Prostate gland (tissue), 2 donors: Measurements from ENCODE around the gene INO80B. TPM values are rescaled to one million over a fixed set of nuclear protein-coding genes. Genes with fewer than 3 reads are reported as not detected.
A peak's percentile ranks its signal among the peaks of the same experiment; 100 is the strongest.
"Not testable (repeated sequence)": the region's sequence is repeated elsewhere in the genome, so short reads cannot be mapped to it uniquely, and the experiment has no call there.

Experiments used
- DNase-seq: peaks from one replicate; pipeline ENCODE4 v3.0.0-alpha.2; 2019; ENCODE audit warnings: low spot score
- H3K27ac ChIP-seq, 2 donors: fragments of 200-600 bp; sonication (generic); 2 replicates each; pipeline ENCODE4 v1.5.1; 2017 to 2019
- H3K27me3 ChIP-seq: fragments of 200-600 bp; sonication (generic); replicated peaks from 2 replicates; pipeline ENCODE4 v1.5.1; 2019; ENCODE audit not compliant: insufficient read depth
- H3K36me3 ChIP-seq, 2 donors: fragments of 200-600 bp; sonication (generic); 1 replicate in 1 of 2; 2 replicates in 1 of 2; pipeline versions ENCODE4 v1.5.1 to v1.8.1; 2017 to 2019
- H3K4me1 ChIP-seq: fragments of 200-600 bp; sonication (generic); replicated peaks from 2 replicates; pipeline ENCODE4 v1.5.1; 2019
- H3K4me3 ChIP-seq, 2 donors: fragments of 200-600 bp; sonication (generic); 2 replicates each; pipeline ENCODE4 v1.5.1; 2017 to 2019
- H3K9me3 ChIP-seq: fragments of 200-600 bp; sonication (generic); 2 replicates; pipeline ENCODE4 v1.5.1; 2017
- POLR2A ChIP-seq: fragments of 450-650 bp; IDR thresholded peaks from one replicate; pipeline ENCODE4 v1.6.1; 2016; ENCODE audit warnings: antibody characterized with exemption, mild to moderate bottlenecking
- POLR2AphosphoS5 ChIP-seq: sonication (generic); formaldehyde crosslinking; IDR thresholded peaks from one replicate; pipeline ENCODE4 v1.6.1; 2017; ENCODE audit warnings: antibody characterized with exemption
- WGBS: methylation state at CpG from one replicate; pipeline ENCODE4 v1.1.5; 2018; 5-methylcytosine and 5-hydroxymethylcytosine counted together
- intact Hi-C: fragments of 100-400 bp; cut with DNase I; formaldehyde crosslinking; loops from one replicate; pipeline ENCODE4 v1.14.2; 2022
- total RNA-seq, 2 donors: library from RNA; depleted of rRNA; stranded (reverse); fragments of >200 nt; gene quantifications; one replicate each; pipeline ENCODE4 v1.1.0, GENCODE V29; 2016
- TF ChIP-seq, protein P1 (sequence below), 4 experiments: fragments of 200-600 bp in 2 of 4; fragments of 450-650 bp in 2 of 4; sonication (generic) in 2 of 4; IDR thresholded peaks; 1 replicate in 3 of 4; 2 replicates in 1 of 4; pipeline ENCODE4 v1.5.1; 2016 to 2019; ENCODE audit warnings: antibody characterized with exemption in 4 of 4, mild to moderate bottlenecking in 2 of 4, moderate library complexity in 2 of 4

The INO80B gene
- total RNA-seq, 2 donors from 2014 or later = 28.3 to 46.7 TPM

DNA sequence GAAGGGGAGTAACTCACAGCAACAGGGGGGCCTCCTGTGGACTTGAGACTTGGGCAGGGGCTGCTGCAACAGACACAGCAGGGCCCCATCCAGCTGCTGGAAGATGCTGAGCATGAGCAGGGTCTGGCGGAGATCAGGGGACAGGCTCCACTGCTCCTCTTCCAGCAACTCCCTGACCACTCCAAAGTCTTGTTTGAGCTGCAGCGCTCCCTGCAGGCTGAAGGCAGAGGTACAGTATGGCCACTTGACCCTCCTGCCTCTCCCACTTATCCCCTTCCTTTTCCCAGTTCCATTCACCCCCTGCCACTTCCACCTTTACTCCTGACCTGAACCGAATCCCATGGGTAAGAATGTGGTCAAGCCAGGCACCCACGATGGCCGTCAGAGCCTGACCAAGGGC lies 20.0 kb downstream of the INO80B start:
- H3K27ac ChIP-seq = no peak overlapping the region
- 90% methylated on average over 5 of the region's 5 CpGs for WGBS
- no peak overlapping the region for H3K4me3 ChIP-seq
- TF ChIP-seq, protein P1, sequence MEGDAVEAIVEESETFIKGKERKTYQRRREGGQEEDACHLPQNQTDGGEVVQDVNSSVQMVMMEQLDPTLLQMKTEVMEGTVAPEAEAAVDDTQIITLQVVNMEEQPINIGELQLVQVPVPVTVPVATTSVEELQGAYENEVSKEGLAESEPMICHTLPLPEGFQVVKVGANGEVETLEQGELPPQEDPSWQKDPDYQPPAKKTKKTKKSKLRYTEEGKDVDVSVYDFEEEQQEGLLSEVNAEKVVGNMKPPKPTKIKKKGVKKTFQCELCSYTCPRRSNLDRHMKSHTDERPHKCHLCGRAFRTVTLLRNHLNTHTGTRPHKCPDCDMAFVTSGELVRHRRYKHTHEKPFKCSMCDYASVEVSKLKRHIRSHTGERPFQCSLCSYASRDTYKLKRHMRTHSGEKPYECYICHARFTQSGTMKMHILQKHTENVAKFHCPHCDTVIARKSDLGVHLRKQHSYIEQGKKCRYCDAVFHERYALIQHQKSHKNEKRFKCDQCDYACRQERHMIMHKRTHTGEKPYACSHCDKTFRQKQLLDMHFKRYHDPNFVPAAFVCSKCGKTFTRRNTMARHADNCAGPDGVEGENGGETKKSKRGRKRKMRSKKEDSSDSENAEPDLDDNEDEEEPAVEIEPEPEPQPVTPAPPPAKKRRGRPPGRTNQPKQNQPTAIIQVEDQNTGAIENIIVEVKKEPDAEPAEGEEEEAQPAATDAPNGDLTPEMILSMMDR (IDR thresholded peaks at IDR 0.05) = no peak
- TF ChIP-seq POLR2AphosphoS5 (no peak), POLR2A (no peak)
- no peak for DNase-seq
- intact Hi-C loops = no loop called here
- H3K9me3 ChIP-seq = no peaks in the 10 kb centered on the region
- peaks cover 0 to 3% of the 10 kb centered on the region in 2 donors for H3K36me3 ChIP-seq
- no peaks in the 10 kb centered on the region for H3K4me1 ChIP-seq
- H3K27me3 ChIP-seq = no peaks in the 10 kb centered on the region

DNA sequence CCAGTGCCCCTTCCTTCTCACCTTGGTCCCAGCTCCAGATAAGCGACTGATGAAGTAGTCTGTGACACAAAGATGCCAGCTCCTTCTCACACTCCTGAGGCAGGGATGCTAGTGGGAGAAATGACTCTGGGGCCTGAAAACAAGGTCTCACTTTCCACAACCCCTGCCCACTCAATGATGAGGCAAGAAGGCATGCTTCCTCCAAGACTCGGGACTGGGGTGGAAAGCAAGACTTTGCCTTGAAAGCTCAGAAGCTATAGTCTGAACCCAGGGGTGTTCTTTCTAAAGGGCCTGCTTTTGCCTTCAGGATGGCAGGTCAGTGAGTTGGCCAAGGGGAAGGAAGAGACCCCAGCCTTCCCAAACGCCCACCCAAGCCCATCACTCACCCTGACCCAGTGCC lies 26.5 kb downstream of the INO80B start:
- DNase-seq = no peak
- Histone ChIP-seq H3K4me3 (peak overlapping the region; percentile 74 to 84), H3K27me3 (no peaks in the 10 kb centered on the region), H3K4me1 (peaks cover 13% of the 10 kb centered on the region), H3K27ac (peak overlapping the region in 1 of 2 donors; percentile 90), H3K36me3 (no peaks in the 10 kb centered on the region), H3K9me3 (no peaks in the 10 kb centered on the region)
- 36% methylated on average over 3 of the region's 3 CpGs for WGBS
- TF ChIP-seq, protein P1 (IDR thresholded peaks at IDR 0.05) = no peak
- TF ChIP-seq POLR2A = no peak
- TF ChIP-seq POLR2AphosphoS5 = no peak
- intact Hi-C loops = no loop called here

DNA sequence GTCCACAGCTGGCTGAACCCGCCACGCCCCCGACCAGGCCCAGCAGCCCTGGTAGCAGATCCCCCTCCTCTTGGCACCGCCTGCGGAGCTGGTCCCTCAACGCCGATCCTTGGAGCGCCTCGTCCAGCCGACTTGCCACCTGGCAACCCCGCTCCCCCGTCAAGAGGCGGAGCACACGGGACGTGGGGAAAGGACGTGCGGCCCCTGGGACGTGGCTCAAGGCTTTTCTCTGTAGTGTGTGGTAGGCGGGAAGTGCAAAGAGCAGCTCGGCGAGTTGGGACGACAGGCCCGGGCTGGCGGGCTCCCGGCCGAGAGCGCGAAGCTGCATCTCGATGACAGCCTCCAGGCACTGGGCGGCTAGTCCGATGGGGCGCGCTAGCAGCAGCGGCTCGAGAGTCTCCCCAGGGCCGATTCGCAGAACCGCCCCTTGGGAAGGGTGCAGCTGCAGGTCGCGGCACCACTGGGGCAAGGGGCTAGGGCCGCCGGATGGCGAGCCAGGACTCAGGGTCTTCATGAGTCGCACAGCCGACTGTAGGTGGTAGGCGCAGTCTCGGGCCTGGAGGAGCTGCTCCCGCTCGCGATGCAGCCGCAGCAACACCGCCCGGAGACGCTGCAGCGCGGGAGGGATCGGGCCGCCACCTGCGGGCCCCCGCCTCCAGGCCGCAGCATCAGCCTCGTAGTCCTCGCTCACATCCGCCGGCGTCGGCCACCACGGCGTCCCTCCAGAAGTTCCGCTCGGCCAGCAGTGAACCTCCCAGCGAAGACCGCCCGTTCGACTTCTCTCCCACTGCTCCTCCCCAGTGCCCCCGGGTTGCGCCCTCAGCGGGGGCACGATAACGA lies 27.3 kb downstream of the INO80B start:
- no peaks in the 10 kb centered on the region for H3K9me3 ChIP-seq
- DNase-seq = no peak
- no peaks in the 10 kb centered on the region for H3K27me3 ChIP-seq
- intact Hi-C loops = loop anchor here (2.0 kb wide), 1 partner anchor 105 kb away; no protein-coding TSS in a partner anchor
- peak overlapping the region; percentile 83 to 90 for H3K27ac ChIP-seq
- TF ChIP-seq POLR2A = no peak
- TF ChIP-seq POLR2AphosphoS5 = no peak
- TF ChIP-seq, protein P1 (IDR thresholded peaks at IDR 0.05) = no peak
- peaks cover 13% of the 10 kb centered on the region for H3K4me1 ChIP-seq
- no peaks in the 10 kb centered on the region for H3K36me3 ChIP-seq
- 2% methylated on average over 40 of the region's 80 CpGs for WGBS
- H3K4me3 ChIP-seq = peak overlapping the region; percentile 74 to 84

DNA sequence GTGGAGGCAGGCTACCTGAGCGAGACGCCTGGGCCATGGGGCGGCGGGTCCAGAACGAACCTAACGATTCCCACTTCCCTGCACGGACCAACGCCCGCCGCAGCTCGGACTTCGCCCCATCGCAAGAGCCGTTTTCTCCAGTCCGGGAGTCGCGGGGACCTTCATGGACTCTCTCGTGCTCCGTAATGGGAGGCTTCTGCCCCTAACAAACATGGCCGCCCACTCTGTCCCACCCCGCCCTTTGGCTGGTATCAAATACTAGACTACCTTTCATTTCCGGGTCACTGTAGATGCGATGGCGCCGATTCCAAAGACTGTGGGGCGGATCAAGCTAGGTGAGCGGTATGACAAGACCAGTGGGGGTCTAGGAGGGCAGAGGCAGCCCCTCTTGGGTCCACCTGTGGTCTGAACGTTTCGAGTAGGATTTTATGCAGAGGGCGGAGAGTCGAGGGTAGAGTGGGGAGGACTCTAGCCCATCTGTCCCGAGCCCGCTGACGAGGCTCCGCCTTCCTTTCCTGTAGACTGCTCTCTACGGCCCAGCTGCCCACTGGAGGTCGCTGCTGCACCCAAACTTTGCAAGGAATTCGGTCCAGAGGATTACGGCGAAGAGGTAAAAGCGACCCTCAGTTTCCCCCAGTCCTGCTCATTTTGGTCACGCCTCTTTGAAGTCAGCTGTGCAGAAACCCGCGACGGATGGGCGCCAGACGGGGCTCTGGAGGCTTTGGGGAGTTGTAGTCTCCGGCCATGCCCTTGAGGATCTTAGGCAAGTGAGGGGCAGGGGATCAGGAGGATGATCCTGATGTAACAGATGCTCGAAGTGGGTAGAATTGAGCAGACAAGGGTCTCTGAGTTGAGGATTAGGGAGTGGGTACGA lies 28.2 kb downstream of the INO80B start, which contains the start of the genes CCDC142 and TTC31:
Gene CCDC142, minus strand, starts transcription at position 198 of the 874 bp plus-strand sequence. Its CDS starts 161 bp downstream, at position 37.
Gene TTC31, plus strand, starts transcription at position 281 of the 874 bp plus-strand sequence. Its CDS starts 15 bp downstream, at position 296.
- Histone ChIP-seq H3K4me1 (peaks cover 13% of the 10 kb centered on the region), H3K36me3 (no peaks in the 10 kb centered on the region), H3K27ac (peak within 1 kb of the TSS; percentile 83 to 90), H3K27me3 (no peaks in the 10 kb centered on the region), H3K9me3 (no peaks in the 10 kb centered on the region), H3K4me3 (peak within 1 kb of the TSS; percentile 74 to 84)
- TF ChIP-seq, protein P1 (IDR thresholded peaks at IDR 0.05) = peak; percentile 61 to 94 (median 90)
- TF ChIP-seq POLR2A = peak; percentile 26
- TF ChIP-seq POLR2AphosphoS5 = peak; percentile 98
- WGBS = under 1% methylated on average over 44 of the region's 50 CpGs
- DNase-seq = peak; percentile 96
- intact Hi-C loops = loop anchor here (1.0 to 2.0 kb wide), 2 partner anchors 46 to 104 kb away; partner anchors contain the start of genes AUP1 and HTRA2

DNA sequence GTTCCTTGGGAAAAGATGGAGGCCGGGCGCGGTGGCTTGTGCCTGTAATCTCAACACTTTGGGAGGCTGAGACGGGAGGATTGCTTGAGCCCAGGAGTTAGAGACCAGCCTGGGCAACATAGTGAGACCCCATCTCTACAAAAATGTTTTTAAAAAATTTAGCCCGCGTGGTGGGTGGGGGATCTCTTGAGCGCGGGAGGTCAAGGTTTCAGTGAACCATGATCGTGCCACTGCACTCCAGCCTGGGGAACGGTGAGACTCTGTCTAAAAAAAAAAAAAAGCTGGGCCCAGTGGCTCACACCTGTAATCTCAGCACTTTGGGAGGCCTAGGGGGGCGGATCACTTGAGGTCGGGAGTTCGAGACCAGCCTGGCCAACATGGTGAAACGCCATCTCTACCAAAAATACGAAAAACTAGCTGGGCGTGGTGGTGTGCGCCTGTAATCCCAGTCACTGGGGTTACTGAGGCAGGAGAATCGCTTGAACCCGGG lies 28.8 kb downstream of the INO80B start:
- 83% methylated on average over 19 of the region's 19 CpGs for WGBS
- not testable (repeated sequence) for DNase-seq, H3K27me3 ChIP-seq, H3K9me3 ChIP-seq, H3K36me3 ChIP-seq
- Histone ChIP-seq H3K4me1 (peaks cover 13% of the 10 kb centered on the region), H3K27ac (peak overlapping the region in 1 of 2 donors; percentile 83), H3K4me3 (peak overlapping the region; percentile 74 to 84)
- intact Hi-C loops = loop anchor here (1.0 to 2.0 kb wide), 2 partner anchors 46 to 103 kb away; partner anchors contain the start of genes AUP1 and HTRA2
